ENCODE results near the gene WTIP.

Gene WTIP

GRCh38 chr19:34559045-34559444 is 77.5 kb downstream of the WTIP start:
- no peak for FAIRE-seq
- DNase-seq (ENCODE audit: insufficient read length, low spot score), result no peak

GRCh38 chr19:34560229-34560628 is 78.7 kb downstream of the WTIP start:
- DNase-seq (ENCODE audit: insufficient read length, low spot score) (no peak), FAIRE-seq (no peak)

Data from GM19239 (cell line).